Astrocyte (in vitro differentiated cells and primary cell): ENCODE data around the gene CCDC87. TPM values are rescaled to one million over a fixed set of nuclear protein-coding genes. Genes with fewer than 3 reads are reported as not detected.

ENCODE experiments used
- DNase-seq: peaks from one replicate; pipeline ENCODE4 v3.0.0-alpha.2; 2010; ENCODE audit warnings: low read depth
- FAIRE-seq: peaks from 2 replicates; lab custom pipeline; 2011; peaks lifted over from hg19 to GRCh38; lab: Jason Lieb, UNC
- H2AFZ ChIP-seq: 2 replicates; pipeline ENCODE4 v1.6.0; 2012; ENCODE audit warnings: low read depth, low read length, inconsistent platforms
- H3K27ac ChIP-seq: 2 replicates; pipeline ENCODE4 v1.5.1; 2011; ENCODE audit warnings: low read depth, low read length, inconsistent platforms
- H3K27me3 ChIP-seq: 2 replicates; pipeline ENCODE4 v1.6.0; 2011; ENCODE audit warnings: low read length, inconsistent platforms; ENCODE audit not compliant: insufficient read depth
- H3K36me3 ChIP-seq: 2 replicates; pipeline ENCODE4 v1.5.1; 2011; ENCODE audit warnings: low read length, inconsistent platforms; ENCODE audit not compliant: insufficient read depth
- H3K4me1 ChIP-seq: 2 replicates; pipeline ENCODE4 v1.5.1; 2011; ENCODE audit warnings: low read length, inconsistent platforms; ENCODE audit not compliant: insufficient read depth
- H3K4me2 ChIP-seq: 2 replicates; pipeline ENCODE4 v1.6.0; 2012; ENCODE audit warnings: low read length, inconsistent platforms
- H3K4me3 ChIP-seq: 2 replicates; pipeline ENCODE4 v1.5.1; 2011; ENCODE audit warnings: low read depth, mild to moderate bottlenecking, low read length, inconsistent platforms; ENCODE audit not compliant: insufficient read depth
- H3K79me2 ChIP-seq: 2 replicates; pipeline ENCODE4 v1.6.0; 2012; ENCODE audit warnings: mild to moderate bottlenecking, low read length, inconsistent platforms; ENCODE audit not compliant: insufficient read depth
- H3K9ac ChIP-seq: 2 replicates; pipeline ENCODE4 v1.6.0; 2012; ENCODE audit warnings: mild to moderate bottlenecking, low read length, inconsistent platforms
- H3K9me3 ChIP-seq: 2 replicates; pipeline ENCODE4 v1.5.1; 2012; ENCODE audit warnings: low read depth, mild to moderate bottlenecking, low read length, inconsistent platforms; ENCODE audit not compliant: insufficient read depth
- H4K20me1 ChIP-seq: 2 replicates; pipeline ENCODE4 v1.6.0; 2012; ENCODE audit warnings: low read length, inconsistent platforms; ENCODE audit not compliant: insufficient read depth
- H3K27ac Mint-ChIP-seq: one replicate; pipeline ENCODE4 v1.8.0; 2021; ENCODE audit warnings: mild to moderate bottlenecking, mixed read lengths; ENCODE audit not compliant: unreplicated experiment
- H3K27me3 Mint-ChIP-seq: one replicate; pipeline ENCODE4 v1.8.0; 2021; ENCODE audit warnings: low read depth, mixed read lengths; ENCODE audit not compliant: unreplicated experiment
- H3K36me3 Mint-ChIP-seq: one replicate; pipeline ENCODE4 v1.8.0; 2021; ENCODE audit warnings: low read depth, mixed read lengths; ENCODE audit not compliant: unreplicated experiment
- H3K4me1 Mint-ChIP-seq: one replicate; pipeline ENCODE4 v1.8.0; 2021; ENCODE audit warnings: low read depth, mixed read lengths; ENCODE audit not compliant: unreplicated experiment
- H3K4me3 Mint-ChIP-seq: one replicate; pipeline ENCODE4 v1.8.0; 2021; ENCODE audit warnings: mild to moderate bottlenecking, moderate library complexity, mixed read lengths; ENCODE audit not compliant: unreplicated experiment
- H3K9me3 Mint-ChIP-seq: one replicate; pipeline ENCODE4 v1.8.0; 2021; ENCODE audit warnings: mild to moderate bottlenecking, mixed read lengths; ENCODE audit not compliant: unreplicated experiment
- CTCF ChIP-seq: IDR thresholded peaks from 2 replicates; pipeline ENCODE4 v1.5.1; 2011; ENCODE audit warnings: low read depth, mild to moderate bottlenecking, inconsistent platforms, low read length, moderate library complexity; ENCODE audit not compliant: insufficient read depth
- EZH2 ChIP-seq: IDR thresholded peaks from 2 replicates; pipeline ENCODE4 v1.6.1; 2012; ENCODE audit warnings: mild to moderate bottlenecking, low read length, inconsistent platforms; ENCODE audit not compliant: insufficient read depth
- total RNA-seq: library from RNA; stranded (reverse); gene quantifications from 2 replicates; pipeline ENCODE4 v1.2.1, GENCODE V29; 2021

Gene CCDC87
- total RNA-seq, 1 donor from 2014 or later: 0.34 TPM

- H4K20me1 ChIP-seq: no peaks in the 10 kb centered on the region
- H2AFZ ChIP-seq: no peak overlapping the region
- H3K9me3 Mint-ChIP-seq: peaks cover 3% of the 10 kb centered on the region
- H3K36me3 ChIP-seq: no peaks in the 10 kb centered on the region
- no peaks in the 10 kb centered on the region for H3K27me3 ChIP-seq
- H3K9me3 ChIP-seq: no peaks in the 10 kb centered on the region
- TF ChIP-seq CTCF (no peak), EZH2 (no peak)
- H3K27ac Mint-ChIP-seq: no peak overlapping the region
- peaks cover 9% of the 10 kb centered on the region for H3K4me1 ChIP-seq
- no peak overlapping the region for H3K4me2 ChIP-seq
- no peak overlapping the region for H3K27ac ChIP-seq
- H3K9ac ChIP-seq: no peak overlapping the region
- no peak overlapping the region for H3K4me3 Mint-ChIP-seq
- H3K27me3 Mint-ChIP-seq: peaks cover 27% of the 10 kb centered on the region
- H3K4me3 ChIP-seq: no peak overlapping the region
- peaks cover 5% of the 10 kb centered on the region for H3K4me1 Mint-ChIP-seq
- H3K36me3 Mint-ChIP-seq: no peaks in the 10 kb centered on the region
- no peaks in the 10 kb centered on the region for H3K79me2 ChIP-seq
- DNase-seq: no peak
- FAIRE-seq: no peak
Measured at GRCh38 chr11:66563832-66564231, 29.0 kb downstream of the CCDC87 start.

GRCh38 chr11:66562907-66563583, 29.8 kb downstream of the CCDC87 start:
- peaks cover 5% of the 10 kb centered on the region for H3K4me1 Mint-ChIP-seq
- H3K4me3 ChIP-seq: no peak overlapping the region
- H3K36me3 Mint-ChIP-seq: no peaks in the 10 kb centered on the region
- H3K27me3 Mint-ChIP-seq: peaks cover 27% of the 10 kb centered on the region
- peaks cover 3% of the 10 kb centered on the region for H3K4me1 ChIP-seq
- no peak overlapping the region for H3K4me3 Mint-ChIP-seq
- no peaks in the 10 kb centered on the region for H3K9me3 ChIP-seq
- H2AFZ ChIP-seq: no peak overlapping the region
- no peak for DNase-seq
- no peaks in the 10 kb centered on the region for H3K36me3 ChIP-seq
- no peaks in the 10 kb centered on the region for H3K27me3 ChIP-seq
- H3K27ac Mint-ChIP-seq: no peak overlapping the region
- no peaks in the 10 kb centered on the region for H4K20me1 ChIP-seq
- no peaks in the 10 kb centered on the region for H3K79me2 ChIP-seq
- H3K9me3 Mint-ChIP-seq: peaks cover 5% of the 10 kb centered on the region
- FAIRE-seq: no peak
- no peak for TF ChIP-seq CTCF
- H3K9ac ChIP-seq: no peak overlapping the region
- H3K27ac ChIP-seq: no peak overlapping the region
- H3K4me2 ChIP-seq: no peak overlapping the region

DNA sequence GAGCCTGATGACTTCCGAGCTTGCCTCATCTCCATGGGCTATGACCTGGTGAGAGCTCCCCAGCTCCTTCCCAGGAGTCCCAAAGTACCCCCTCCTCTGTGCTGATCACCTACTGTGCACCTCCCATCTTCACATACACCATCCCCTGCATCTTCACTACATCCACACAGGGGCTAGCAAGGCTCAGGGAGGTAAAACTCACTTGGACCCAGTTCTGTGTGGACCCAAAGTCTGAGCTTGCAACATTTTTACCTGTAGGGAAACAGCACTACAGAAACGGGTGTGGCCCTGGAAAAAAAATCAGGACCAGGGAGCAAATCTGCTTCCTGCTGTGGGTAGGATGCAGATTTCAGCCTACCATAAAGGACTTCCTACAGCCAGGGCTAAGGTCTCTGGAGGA, 30.6 kb downstream of the CCDC87 start:
- no peaks in the 10 kb centered on the region for H4K20me1 ChIP-seq
- no peak overlapping the region for H3K4me3 ChIP-seq
- no peak for DNase-seq
- Mint-ChIP-seq H3K27ac (no peak overlapping the region), H3K4me3 (no peak overlapping the region), H3K27me3 (peaks cover 29% of the 10 kb centered on the region), H3K9me3 (peaks cover 5% of the 10 kb centered on the region), H3K4me1 (peaks cover 5% of the 10 kb centered on the region), H3K36me3 (no peaks in the 10 kb centered on the region)
- no peak overlapping the region for H3K9ac ChIP-seq
- no peak overlapping the region for H3K27ac ChIP-seq
- no peak overlapping the region for H3K4me2 ChIP-seq
- peaks cover 2% of the 10 kb centered on the region for H3K27me3 ChIP-seq
- H3K9me3 ChIP-seq: no peaks in the 10 kb centered on the region
- TF ChIP-seq CTCF: no peak
- TF ChIP-seq EZH2: no peak
- no peak overlapping the region for H2AFZ ChIP-seq
- no peaks in the 10 kb centered on the region for H3K36me3 ChIP-seq
- no peak for FAIRE-seq
- no peaks in the 10 kb centered on the region for H3K4me1 ChIP-seq
- H3K79me2 ChIP-seq: no peaks in the 10 kb centered on the region
